Raji (cell line): ENCODE data around the gene ADAMTS12.

ENCODE experiments used
- POLR2A ChIP-seq: IDR thresholded peaks from 2 replicates; pipeline ENCODE4 v1.6.1; 2011; ENCODE audit warnings: low read depth, low read length, control low read depth; ENCODE audit not compliant: insufficient read depth

Gene ADAMTS12

GRCh38 chr5:33563530-33563929, 328.3 kb downstream of the ADAMTS12 start:
- TF ChIP-seq POLR2A: no peak

DNA sequence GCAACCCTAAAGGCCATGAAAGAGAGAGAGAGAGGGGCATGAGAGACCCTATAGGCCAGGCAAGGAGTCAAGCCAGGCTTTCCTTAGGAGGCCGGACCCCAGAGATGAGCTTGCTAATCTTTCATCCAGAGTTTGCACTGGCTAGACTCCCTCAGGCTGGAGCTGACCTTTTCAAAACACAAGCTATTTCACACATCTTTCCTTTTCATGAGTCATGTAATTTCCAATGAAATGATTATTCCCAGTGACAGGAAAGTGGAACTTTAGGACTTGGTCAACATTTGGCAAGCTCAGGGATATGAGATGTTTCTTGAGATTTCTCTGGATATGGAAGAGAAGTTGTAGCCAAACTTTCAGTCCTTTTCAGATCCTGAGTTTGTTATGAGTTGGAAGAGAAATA, 333.3 kb downstream of the ADAMTS12 start:
- TF ChIP-seq POLR2A: no peak

- no peak for TF ChIP-seq POLR2A
Measured at GRCh38 chr5:33557605-33558004, 334.2 kb downstream of the ADAMTS12 start.

- TF ChIP-seq POLR2A: no peak
Measured at GRCh38 chr5:33556330-33557328, 335.2 kb downstream of the ADAMTS12 start.

GRCh38 chr5:33549982-33550567, 341.7 kb downstream of the ADAMTS12 start:
- no peak for TF ChIP-seq POLR2A

DNA sequence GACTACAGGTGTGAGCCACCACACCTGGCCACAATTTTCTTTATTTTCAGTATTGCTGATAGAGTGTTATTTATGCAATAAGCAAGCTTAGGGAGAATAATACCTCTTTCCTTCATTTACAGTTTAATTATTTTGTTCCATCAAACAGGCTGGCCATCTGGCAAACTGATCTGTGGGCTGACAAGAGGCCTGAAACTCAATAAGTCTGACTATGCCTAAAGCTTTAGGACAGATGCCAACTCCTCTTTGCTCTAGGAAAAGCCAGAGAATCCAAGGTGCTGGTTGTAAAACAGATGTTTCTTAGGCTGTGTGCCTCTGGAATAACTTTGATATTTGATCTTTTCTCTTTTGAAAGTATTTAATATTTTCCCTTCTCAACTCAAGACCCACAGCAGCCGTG, 352.6 kb downstream of the ADAMTS12 start:
- no peak for TF ChIP-seq POLR2A

- no peak for TF ChIP-seq POLR2A
Measured at GRCh38 chr5:33538201-33538600, 353.6 kb downstream of the ADAMTS12 start.

GRCh38 chr5:33537240-33537639, 354.6 kb downstream of the ADAMTS12 start:
- TF ChIP-seq POLR2A: no peak

DNA sequence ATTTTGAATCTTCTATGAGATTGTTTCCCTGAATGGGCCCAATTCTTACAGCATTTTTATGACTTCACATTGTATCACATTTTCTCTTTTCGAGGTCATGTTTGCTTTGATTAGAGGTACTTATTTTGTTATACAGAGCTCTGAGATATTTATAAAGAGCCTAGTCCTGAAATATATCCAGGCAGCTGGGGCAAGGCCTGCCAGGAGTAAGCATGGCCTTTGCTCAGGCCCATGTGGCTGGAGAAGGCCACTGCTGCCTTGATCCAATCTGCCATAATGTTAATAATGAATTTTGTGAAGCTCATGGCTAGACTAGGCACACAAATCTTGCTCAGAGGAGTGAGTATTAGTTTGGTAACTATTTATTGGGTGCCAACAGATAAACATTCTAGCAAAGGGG, 355.0 kb downstream of the ADAMTS12 start:
- no peak for TF ChIP-seq POLR2A

DNA sequence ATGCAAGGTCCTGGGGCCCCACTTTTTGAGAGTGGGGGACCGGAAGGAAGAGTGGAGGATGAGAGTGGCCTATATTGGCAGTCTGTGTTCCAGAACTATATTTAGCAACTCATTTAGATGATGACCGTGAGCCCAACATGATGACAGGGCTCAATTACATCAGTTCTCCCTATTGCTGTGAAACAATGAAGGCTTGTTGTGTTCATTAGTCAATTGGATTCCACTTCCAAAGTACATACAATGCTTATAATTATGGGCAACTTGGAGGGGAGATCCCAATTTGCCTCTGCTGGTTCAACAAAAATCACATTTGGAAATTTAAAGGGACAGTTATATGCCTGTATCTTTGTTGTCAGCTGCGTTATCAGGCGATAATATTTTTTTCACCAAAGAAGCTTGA, 360.0 kb downstream of the ADAMTS12 start:
- no peak for TF ChIP-seq POLR2A

- no peak for TF ChIP-seq POLR2A
Measured at GRCh38 chr5:33531037-33531298, 360.8 kb downstream of the ADAMTS12 start.

DNA sequence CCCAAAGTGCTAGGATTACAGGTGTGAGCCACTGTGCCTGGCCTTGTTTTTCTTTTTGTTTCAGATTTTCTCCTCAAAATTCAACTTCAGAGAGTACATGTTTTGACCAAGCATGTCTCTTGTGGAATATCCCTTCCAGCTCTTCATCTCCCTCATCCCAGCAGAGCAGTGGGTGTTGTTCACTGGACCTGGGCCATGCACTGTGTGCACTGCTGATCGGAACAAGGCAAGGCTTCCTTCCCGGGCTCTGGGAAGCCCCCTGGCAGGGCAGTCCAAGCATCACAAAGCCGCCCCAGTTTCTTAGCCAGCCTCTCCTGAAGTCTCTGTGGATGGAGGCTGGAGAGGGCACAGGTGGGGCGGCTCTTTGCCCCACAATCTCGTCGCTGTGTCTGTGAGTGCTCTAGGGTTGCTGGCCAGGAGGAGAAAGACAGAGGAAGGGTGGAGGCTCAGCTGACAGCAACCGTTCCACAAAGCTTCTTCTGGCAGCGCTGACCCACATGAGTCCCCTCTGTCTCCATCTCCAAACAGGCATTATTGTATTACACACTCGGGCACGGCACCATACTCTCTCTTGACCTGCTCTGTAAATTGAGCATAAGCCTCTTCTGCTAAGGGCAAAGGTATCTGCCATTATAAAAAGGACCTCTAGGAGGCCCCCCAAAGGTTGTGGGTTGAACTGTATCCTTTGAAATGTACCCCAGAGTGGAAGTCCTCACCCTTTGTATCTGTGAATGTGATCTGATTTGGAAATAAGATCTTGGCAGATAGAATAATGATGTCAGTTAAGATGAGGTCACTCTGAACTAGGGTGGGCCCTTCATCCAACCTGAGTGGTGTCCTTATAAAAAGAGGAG, 361.4 kb downstream of the ADAMTS12 start:
- TF ChIP-seq POLR2A: no peak

- no peak for TF ChIP-seq POLR2A
Measured at GRCh38 chr5:33527696-33528095, 364.1 kb downstream of the ADAMTS12 start.

- no peak for TF ChIP-seq POLR2A
Measured at GRCh38 chr5:33526755-33527154, 365.0 kb downstream of the ADAMTS12 start.

DNA sequence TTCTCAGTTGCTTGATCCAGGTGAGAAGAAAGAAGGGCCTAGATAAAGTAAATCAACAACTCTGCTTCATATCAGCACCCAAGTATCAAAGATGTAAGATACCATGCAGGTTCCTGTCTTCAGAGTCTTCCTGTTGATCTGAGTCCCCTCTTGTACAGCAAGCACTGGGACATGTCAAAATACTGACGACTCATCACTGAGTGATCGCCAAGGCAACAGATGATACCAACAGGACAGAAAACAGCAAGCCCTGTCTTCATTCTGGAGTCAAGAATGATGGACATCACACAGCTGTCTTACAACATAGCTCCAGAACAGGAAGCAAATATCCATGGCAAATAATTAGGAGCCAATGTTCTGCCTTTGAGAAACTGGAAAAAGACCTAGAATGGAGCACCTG, 367.3 kb downstream of the ADAMTS12 start:
- no peak for TF ChIP-seq POLR2A
